ENCODE results near the gene MPP3.

GRCh38 chr17:43810226-43810715 lies 22.7 kb downstream of the MPP3 start:
- TF ChIP-seq CTCF (IDR thresholded peaks at IDR 0.05) (no peak), EZH2 (IDR thresholded peaks at IDR 0.05) (no peak)

Measured in neural progenitor cell (in vitro differentiated cells).